Heart right ventricle (tissue), 16 donors: ENCODE measurements around the gene SCCPDH. TPM values are rescaled to one million over a fixed set of nuclear protein-coding genes. Genes with fewer than 3 reads are reported as not detected.
A peak's percentile ranks its signal among the peaks of the same experiment; 100 is the strongest.
"Not testable (repeated sequence)": the region's sequence is repeated elsewhere in the genome, so short reads cannot be mapped to it uniquely, and the experiment has no call there.

ENCODE experiments used
- ATAC-seq, 8 donors: fragments of 200-7000 bp; cut with Tn5 transposase; one replicate each; pipeline ENCODE4 v1.9.1; 2020; ENCODE audit warnings: mild to moderate bottlenecking in 8 of 8, moderate library complexity in 8 of 8, moderate number of reproducible peaks in 1 of 8
- DNase-seq, 2 donors: peaks; one replicate each; pipeline ENCODE4 v3.0.0-alpha.2; 2020
- H3K27ac ChIP-seq, 10 donors: fragments of 200-600 bp; sonication (generic) in 2 of 10; one replicate each; pipeline versions ENCODE4 v1.5.0 to v1.8.0; 2020 to 2022; ENCODE audit warnings: mild to moderate bottlenecking in 3 of 10
- H3K27me3 ChIP-seq, 7 donors: fragments of 200-600 bp; one replicate each; pipeline ENCODE4 v1.8.0; 2021 to 2022; ENCODE audit warnings: mild to moderate bottlenecking in 2 of 7
- H3K36me3 ChIP-seq, 9 donors: fragments of 200-600 bp; sonication (generic) in 1 of 9; one replicate each; pipeline versions ENCODE4 v1.5.0 to v1.8.0; 2020 to 2022; ENCODE audit warnings: mild to moderate bottlenecking in 2 of 9
- H3K4me1 ChIP-seq, 9 donors: fragments of 200-600 bp; sonication (generic) in 1 of 9; one replicate each; pipeline versions ENCODE4 v1.5.0 to v1.8.0; 2020 to 2022; ENCODE audit warnings: mild to moderate bottlenecking in 4 of 9
- H3K4me3 ChIP-seq, 10 donors: fragments of 200-600 bp; sonication (generic) in 2 of 10; one replicate each; pipeline versions ENCODE4 v1.5.0 to v1.8.0; 2020 to 2022; ENCODE audit warnings: mild to moderate bottlenecking in 7 of 10, moderate library complexity in 2 of 10
- H3K9me3 ChIP-seq, 11 donors: fragments of 200-600 bp in 10 of 11; sonication (generic) in 2 of 11; one replicate each; pipeline versions ENCODE4 v1.5.0 to v1.8.0; 2013 to 2022; ENCODE audit warnings: mild to moderate bottlenecking in 2 of 11, control low read depth in 1 of 11, moderate library complexity in 1 of 11
- WGBS, 2 donors: extraction: QIAGEN DNeasy Blood & Tissue Kit; methylation state at CpG; one replicate each; pipeline ENCODE4 v1.1.7; 2013; ENCODE audit warnings: inconsistent platforms in 1 of 2; 5-methylcytosine and 5-hydroxymethylcytosine counted together
- intact Hi-C, 10 donors: fragments of 100-400 bp; cut with DNase I; formaldehyde crosslinking; loops; one replicate each; pipeline versions ENCODE4 v1.11.1 to v1.14.2; 2022
- polyA plus RNA-seq, 2 donors: library from polyadenylated mRNA; stranded (reverse); fragments of 200-250 nt; gene quantifications; one replicate each; pipeline ENCODE4 v1.2.3, GENCODE V29; 2013
- total RNA-seq, 10 donors: library from RNA; stranded (reverse); fragmentation: NEBNext Ultra II Directional in 3 of 10; extraction: Animal tissue kit (Norgen Biotek cat#: 25700) in 3 of 10; gene quantifications; one replicate each; pipeline versions ENCODE4 v1.2.1 to v1.2.4, GENCODE V29; 2021 to 2023
- TF ChIP-seq, protein P1 (sequence below), 9 donors: fragments of 200-600 bp; sonication (generic) in 2 of 9; IDR thresholded peaks; one replicate each; pipeline versions ENCODE4 v1.5.0 to v1.8.0; 2021 to 2022; ENCODE audit warnings: antibody characterized with exemption in 9 of 9, mild to moderate bottlenecking in 5 of 9, moderate library complexity in 1 of 9
- donor health status: Arrhythmogenic right ventricular cardiomyopathy.
- donor health status: ischemic (EF 13 %, LVEDD 7.1; RV severe dilation, severe dysfunction).
- donor health status: healthy with polysubstance abuse.
- donor health status: DM: no; HTN: yes; CAD: no.
- donor health status: DM: no; HTN: no; CAD: no.
- donor health status: ischemic (EF 25% LVEDD 6.9; RV normal size, moderate dysfunction).
- donor health status: ischemic (EF 25% LVEDD 5.7; RV mildly dilated, moderate dysfunction).
- donor health status: healthy.
- donor health status: DM: yes; HTN: yes; CAD: no.
- donor health status: Ischemic cardiomyopathy.
- donor health status: ischemic (EF 35%, LVEDD 5.7; RV mildly dilated, moderate dysfunction).
- donor health status: nonischemic (EF 11% LVEDD 7.7; RV severe dilation, severe dysfunction).
- donor health status: DM: yes; HTN: yes; CAD: no.
- donor health status: PGD.
- donor health status: ischemic (EF 29% LVEDD 5.4; RV normal size, mild dysfunction).
- donor health status: nonischemic (EF 23%, LVEDD 6.1; RV moderate dilation, normal function).

SCCPDH gene
- total and polyA plus RNA-seq, 12 donors = 9.9 to 37.5 (median 30.8) TPM

GRCh38 chr1:246726881-246727280 lies 2.7 kb downstream of the SCCPDH start:
- Histone ChIP-seq H3K27me3 (no peaks in the 10 kb centered on the region), H3K4me3 (no peak overlapping the region), H3K27ac (peak overlapping the region in 9 of 10 donors; percentile 10 to 93 (median 66)), H3K9me3 (peaks cover 0 to 16% (median 0%) of the 10 kb centered on the region in 11 donors), H3K4me1 (peaks cover 0 to 38% (median 10%) of the 10 kb centered on the region in 9 donors), H3K36me3 (peaks cover 0 to 54% (median 36%) of the 10 kb centered on the region in 9 donors)
- WGBS, 2 donors = 70 to 78% methylated on average over 4 of the region's 4 CpGs
- intact Hi-C loops = no loop called here
- DNase-seq = peak in 1 of 2 donors; percentile 16
- TF ChIP-seq, protein P1, sequence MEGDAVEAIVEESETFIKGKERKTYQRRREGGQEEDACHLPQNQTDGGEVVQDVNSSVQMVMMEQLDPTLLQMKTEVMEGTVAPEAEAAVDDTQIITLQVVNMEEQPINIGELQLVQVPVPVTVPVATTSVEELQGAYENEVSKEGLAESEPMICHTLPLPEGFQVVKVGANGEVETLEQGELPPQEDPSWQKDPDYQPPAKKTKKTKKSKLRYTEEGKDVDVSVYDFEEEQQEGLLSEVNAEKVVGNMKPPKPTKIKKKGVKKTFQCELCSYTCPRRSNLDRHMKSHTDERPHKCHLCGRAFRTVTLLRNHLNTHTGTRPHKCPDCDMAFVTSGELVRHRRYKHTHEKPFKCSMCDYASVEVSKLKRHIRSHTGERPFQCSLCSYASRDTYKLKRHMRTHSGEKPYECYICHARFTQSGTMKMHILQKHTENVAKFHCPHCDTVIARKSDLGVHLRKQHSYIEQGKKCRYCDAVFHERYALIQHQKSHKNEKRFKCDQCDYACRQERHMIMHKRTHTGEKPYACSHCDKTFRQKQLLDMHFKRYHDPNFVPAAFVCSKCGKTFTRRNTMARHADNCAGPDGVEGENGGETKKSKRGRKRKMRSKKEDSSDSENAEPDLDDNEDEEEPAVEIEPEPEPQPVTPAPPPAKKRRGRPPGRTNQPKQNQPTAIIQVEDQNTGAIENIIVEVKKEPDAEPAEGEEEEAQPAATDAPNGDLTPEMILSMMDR (IDR thresholded peaks at IDR 0.05) = no peak
- peak in 3 of 8 donors; percentile 39 to 54 (median 44) for ATAC-seq

DNA sequence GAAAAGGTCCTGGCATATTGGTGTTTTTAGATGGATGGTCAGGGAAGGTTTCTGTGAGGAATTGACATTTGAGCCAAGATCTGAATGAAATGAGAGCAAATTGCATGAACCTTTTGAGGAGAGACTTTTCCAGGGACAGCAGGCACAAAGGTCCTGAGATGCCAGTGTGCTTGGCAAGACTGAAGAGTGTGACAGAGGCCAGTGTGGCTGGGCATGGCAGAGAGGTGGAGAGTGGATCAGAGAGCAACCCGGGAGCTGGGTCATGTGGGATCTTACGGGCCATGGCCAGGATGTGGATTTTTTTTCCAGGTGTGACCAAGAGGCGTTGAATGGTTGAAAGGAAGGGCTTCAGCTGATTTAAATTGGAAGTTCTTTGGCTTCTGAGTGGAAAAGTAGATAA lies 3.4 kb downstream of the SCCPDH start:
- no peak for ATAC-seq
- Histone ChIP-seq H3K27ac (peak overlapping the region in 5 of 10 donors; percentile 22 to 91 (median 47)), H3K9me3 (peaks cover 0 to 16% (median 0%) of the 10 kb centered on the region in 11 donors), H3K4me1 (peaks cover 0 to 38% (median 10%) of the 10 kb centered on the region in 9 donors), H3K4me3 (no peak overlapping the region), H3K36me3 (peaks cover 0 to 61% (median 36%) of the 10 kb centered on the region in 9 donors), H3K27me3 (no peaks in the 10 kb centered on the region)
- WGBS, 2 donors = 88 to 93% methylated on average over 3 of the region's 3 CpGs
- TF ChIP-seq, protein P1 (IDR thresholded peaks at IDR 0.05) = no peak
- intact Hi-C loops = no loop called here
- DNase-seq = no peak

GRCh38 chr1:246728311-246728710 lies 4.1 kb downstream of the SCCPDH start:
- ATAC-seq = no peak
- peaks cover 0 to 16% (median 0%) of the 10 kb centered on the region in 11 donors for H3K9me3 ChIP-seq
- TF ChIP-seq, protein P1 (IDR thresholded peaks at IDR 0.05) = no peak
- intact Hi-C loops = no loop called here
- peak overlapping the region in 1 of 10 donors; percentile 66 for H3K27ac ChIP-seq
- no peak overlapping the region for H3K4me3 ChIP-seq
- H3K36me3 ChIP-seq = peaks cover 0 to 68% (median 39%) of the 10 kb centered on the region in 9 donors
- H3K4me1 ChIP-seq = peaks cover 0 to 35% (median 10%) of the 10 kb centered on the region in 9 donors
- H3K27me3 ChIP-seq = no peaks in the 10 kb centered on the region
- no peak for DNase-seq
- 92 to 93% methylated on average over 4 of the region's 4 CpGs for WGBS, 2 donors

GRCh38 chr1:246729040-246729439 lies 4.8 kb downstream of the SCCPDH start:
- intact Hi-C loops, H3K27ac ChIP-seq, H3K4me3 ChIP-seq, H3K27me3 ChIP-seq, ATAC-seq, DNase-seq: not testable (repeated sequence)
- Histone ChIP-seq H3K36me3 (peaks cover 0 to 76% (median 39%) of the 10 kb centered on the region in 9 donors), H3K4me1 (peaks cover 0 to 33% (median 10%) of the 10 kb centered on the region in 9 donors), H3K9me3 (peaks cover 0 to 16% (median 0%) of the 10 kb centered on the region in 11 donors)
- WGBS, 2 donors = 90 to 94% methylated on average over 5 of the region's 5 CpGs

DNA sequence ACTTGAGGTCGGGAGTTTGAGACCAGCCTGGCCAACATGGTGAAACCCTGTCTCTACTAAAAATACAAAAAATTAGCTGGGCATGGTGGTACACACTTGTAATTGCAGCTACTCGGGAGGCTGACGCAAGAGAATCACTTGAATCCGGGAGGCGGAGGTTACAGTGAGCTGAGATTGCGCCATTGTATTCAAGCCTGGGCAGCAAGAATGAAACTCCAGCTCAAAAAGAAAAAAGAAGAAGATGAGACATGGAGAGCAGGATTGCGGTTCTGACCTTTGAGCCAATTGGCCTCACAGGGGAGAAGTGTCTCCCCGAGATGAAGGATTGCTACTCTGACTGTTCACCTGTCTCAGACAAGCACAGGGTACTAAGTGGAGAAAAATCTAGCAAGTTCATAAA lies 6.6 kb downstream of the SCCPDH start:
- 91 to 95% methylated on average over 8 of the region's 8 CpGs for WGBS, 2 donors
- intact Hi-C loops = no loop called here
- no peak for DNase-seq
- Histone ChIP-seq H3K36me3 (peaks cover 0 to 94% (median 56%) of the 10 kb centered on the region in 9 donors), H3K4me3 (no peak overlapping the region), H3K9me3 (peaks cover 0 to 16% (median 0%) of the 10 kb centered on the region in 11 donors), H3K4me1 (peaks cover 0 to 26% (median 5%) of the 10 kb centered on the region in 9 donors), H3K27me3 (no peaks in the 10 kb centered on the region), H3K27ac (no peak overlapping the region)
- TF ChIP-seq, protein P1 (IDR thresholded peaks at IDR 0.05) = no peak
- ATAC-seq = no peak

GRCh38 chr1:246731873-246732272 lies 7.7 kb downstream of the SCCPDH start:
- H3K36me3 ChIP-seq = peaks cover 0 to 100% (median 66%) of the 10 kb centered on the region in 9 donors
- ATAC-seq, intact Hi-C loops, H3K4me3 ChIP-seq, H3K27me3 ChIP-seq, DNase-seq, H3K27ac ChIP-seq: not testable (repeated sequence)
- peaks cover 0 to 16% (median 0%) of the 10 kb centered on the region in 11 donors for H3K9me3 ChIP-seq
- peaks cover 0 to 15% (median 0%) of the 10 kb centered on the region in 9 donors for H3K4me1 ChIP-seq
- WGBS, 2 donors = 89 to 92% methylated on average over 3 of the region's 3 CpGs
